Lower leg skin (tissue), 3 donors: ENCODE measurements around the gene CSNK2A2.

Experiments
- POLR2A ChIP-seq, 2 donors: fragments of 450-650 bp; IDR thresholded peaks; one replicate each; pipeline ENCODE4 v1.6.1; 2016 to 2017; ENCODE audit warnings: antibody characterized with exemption in 2 of 2, mild to moderate bottlenecking in 1 of 2, moderate library complexity in 1 of 2
- TF ChIP-seq, protein P1 (sequence below), 3 donors: fragments of 450-650 bp; IDR thresholded peaks; one replicate each; pipeline ENCODE4 v1.5.1; 2016; ENCODE audit warnings: antibody characterized with exemption in 3 of 3, mild to moderate bottlenecking in 3 of 3, moderate library complexity in 2 of 3

DNA sequence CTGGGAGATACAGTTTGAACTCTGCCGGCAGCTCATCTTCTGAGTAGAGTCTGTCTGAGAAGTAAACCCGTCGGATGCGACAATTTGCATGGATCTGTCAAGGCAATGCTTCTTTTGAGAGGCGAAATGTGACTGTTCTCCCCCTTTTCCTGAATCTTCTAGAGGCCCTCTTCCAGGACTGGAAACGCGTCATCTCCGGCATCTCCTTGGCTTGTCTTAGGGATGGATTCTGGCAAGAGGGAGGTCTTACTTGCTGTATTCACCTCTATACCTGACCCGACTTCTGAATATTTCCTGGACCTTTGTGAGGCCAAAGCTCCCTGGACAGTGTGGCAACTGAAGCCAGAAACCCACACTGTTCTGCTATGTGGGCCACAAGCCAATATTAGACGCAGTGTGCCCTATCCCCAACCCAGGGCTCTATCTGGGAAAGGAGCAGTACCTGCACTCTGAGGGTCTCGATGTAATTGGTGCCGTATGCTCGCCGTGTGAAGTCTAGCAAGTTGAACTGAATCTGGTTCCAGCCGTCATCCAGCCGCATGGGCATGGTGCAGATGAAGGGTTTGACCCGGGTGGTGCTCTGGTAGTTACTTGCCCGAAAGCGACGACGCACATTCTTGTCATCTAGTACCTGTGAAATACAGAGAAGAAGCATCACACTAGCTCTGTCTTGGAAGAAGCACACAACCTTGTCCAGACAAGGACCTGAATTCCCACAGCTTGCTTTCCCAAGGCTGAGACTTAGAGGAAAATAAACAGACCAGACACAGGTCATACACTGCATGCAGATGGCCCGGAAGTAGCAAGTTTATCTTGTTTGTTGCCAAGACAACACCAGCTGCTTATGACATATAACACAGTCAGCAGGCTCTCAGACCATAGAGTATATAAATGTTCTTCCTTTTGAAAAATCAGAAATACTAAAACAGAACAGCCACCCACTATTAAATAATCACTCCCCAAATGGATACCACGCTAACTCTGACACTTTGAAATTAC is 82.8 kb downstream of the CSNK2A2 start:
- TF ChIP-seq, protein P1, sequence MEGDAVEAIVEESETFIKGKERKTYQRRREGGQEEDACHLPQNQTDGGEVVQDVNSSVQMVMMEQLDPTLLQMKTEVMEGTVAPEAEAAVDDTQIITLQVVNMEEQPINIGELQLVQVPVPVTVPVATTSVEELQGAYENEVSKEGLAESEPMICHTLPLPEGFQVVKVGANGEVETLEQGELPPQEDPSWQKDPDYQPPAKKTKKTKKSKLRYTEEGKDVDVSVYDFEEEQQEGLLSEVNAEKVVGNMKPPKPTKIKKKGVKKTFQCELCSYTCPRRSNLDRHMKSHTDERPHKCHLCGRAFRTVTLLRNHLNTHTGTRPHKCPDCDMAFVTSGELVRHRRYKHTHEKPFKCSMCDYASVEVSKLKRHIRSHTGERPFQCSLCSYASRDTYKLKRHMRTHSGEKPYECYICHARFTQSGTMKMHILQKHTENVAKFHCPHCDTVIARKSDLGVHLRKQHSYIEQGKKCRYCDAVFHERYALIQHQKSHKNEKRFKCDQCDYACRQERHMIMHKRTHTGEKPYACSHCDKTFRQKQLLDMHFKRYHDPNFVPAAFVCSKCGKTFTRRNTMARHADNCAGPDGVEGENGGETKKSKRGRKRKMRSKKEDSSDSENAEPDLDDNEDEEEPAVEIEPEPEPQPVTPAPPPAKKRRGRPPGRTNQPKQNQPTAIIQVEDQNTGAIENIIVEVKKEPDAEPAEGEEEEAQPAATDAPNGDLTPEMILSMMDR (IDR thresholded peaks at IDR 0.05): no peak
- TF ChIP-seq POLR2A (IDR thresholded peaks at IDR 0.05): no peak
